HEK293 (cell line): Measurements from ENCODE around the gene CS.

Source experiments
- CTCF ChIA-PET: fragments of 350-600 bp; formaldehyde crosslinking; extraction: SDS; loops from one replicate; lab custom pipeline; 2021; ENCODE audit warnings: antibody characterized with exemption; lab: Yijun Ruan, JAX
- POLR2A ChIA-PET: fragments of 300-600 bp; formaldehyde crosslinking; extraction: SDS; loops from one replicate; lab custom pipeline; 2020; ENCODE audit warnings: antibody characterized with exemption, inconsistent platforms; lab: Yijun Ruan, JAX
- H3K27ac ChIP-seq: fragments of 200-500 bp; sonication (Bioruptor generic); 2 replicates; pipeline ENCODE4 v1.5.1; 2014; ENCODE audit warnings: low read depth, low read length, control low read depth, inconsistent platforms; ENCODE audit errors: extremely low read depth
- H3K36me3 ChIP-seq, 2 experiments: fragments of 200-500 bp in 1 of 2; sonication (Bioruptor generic) in 1 of 2; 1 replicate in 1 of 2; 2 replicates in 1 of 2; pipeline ENCODE4 v1.5.1; 2014 to 2017; ENCODE audit warnings: inconsistent platforms in 2 of 2, low read length in 2 of 2; ENCODE audit not compliant: control insufficient read depth in 2 of 2, insufficient read depth in 1 of 2
- H3K4me1 ChIP-seq: fragments of 200-500 bp; sonication (Bioruptor generic); 2 replicates; pipeline ENCODE4 v1.5.1; 2014; ENCODE audit warnings: mild to moderate bottlenecking, low read length, inconsistent platforms; ENCODE audit not compliant: control insufficient read depth, insufficient read depth
- H3K4me3 ChIP-seq: 2 replicates; pipeline ENCODE4 v1.5.1; 2011; ENCODE audit warnings: low read depth, mild to moderate bottlenecking, control low read depth, low read length, moderate library complexity
- H3K9me3 ChIP-seq: fragments of 200-500 bp; sonication (Bioruptor generic); 2 replicates; pipeline ENCODE4 v1.5.1; 2014; ENCODE audit warnings: low read depth, low read length, inconsistent platforms; ENCODE audit not compliant: control insufficient read depth, insufficient read depth
- GLI4 ChIP-seq: fragments of 450-650 bp; formaldehyde crosslinking; IDR thresholded peaks from 2 replicates; pipeline ENCODE4 v1.5.1; 2016; ENCODE audit warnings: missing biosample characterization, missing genetic modification characterization
- GLIS2 ChIP-seq: fragments of 450-650 bp; formaldehyde crosslinking; IDR thresholded peaks from 2 replicates; pipeline ENCODE4 v1.5.1; 2016; ENCODE audit warnings: missing biosample characterization, missing genetic modification characterization
- HOXA7 ChIP-seq: sonication (generic); formaldehyde crosslinking; IDR thresholded peaks from 2 replicates; pipeline ENCODE4 v1.8.1; 2022; ENCODE audit warnings: missing genetic modification reagents, borderline replicate concordance
- ZBTB44 ChIP-seq: fragments of 450-650 bp; IDR thresholded peaks from 2 replicates; pipeline ENCODE4 v1.5.1; 2018; ENCODE audit warnings: missing biosample characterization, mild to moderate bottlenecking, missing genetic modification characterization
- ZBTB7A ChIP-seq: fragments of 450-650 bp; formaldehyde crosslinking; IDR thresholded peaks from 2 replicates; pipeline ENCODE4 v1.5.1; 2016; ENCODE audit warnings: low read depth, missing biosample characterization, missing genetic modification characterization
- ZBTB8A ChIP-seq: fragments of 450-650 bp; formaldehyde crosslinking; IDR thresholded peaks from 2 replicates; pipeline ENCODE4 v1.5.1; 2016; ENCODE audit warnings: missing biosample characterization, missing genetic modification characterization
- ZNF121 ChIP-seq: fragments of 450-650 bp; formaldehyde crosslinking; IDR thresholded peaks from 2 replicates; pipeline ENCODE4 v1.5.1; 2016; ENCODE audit warnings: missing biosample characterization, missing genetic modification characterization
- ZNF133 ChIP-seq: fragments of 450-650 bp; formaldehyde crosslinking; IDR thresholded peaks from 2 replicates; pipeline ENCODE4 v1.5.1; 2016; ENCODE audit warnings: missing biosample characterization, missing genetic modification characterization
- ZNF138 ChIP-seq: fragments of 450-650 bp; formaldehyde crosslinking; IDR thresholded peaks from 2 replicates; pipeline ENCODE4 v1.5.1; 2016; ENCODE audit warnings: missing biosample characterization, missing genetic modification characterization, borderline replicate concordance
- ZNF140 ChIP-seq: fragments of 450-650 bp; formaldehyde crosslinking; IDR thresholded peaks from 2 replicates; pipeline ENCODE4 v1.5.1; 2016; ENCODE audit warnings: missing biosample characterization, missing genetic modification characterization
- ZNF146 ChIP-seq: fragments of 450-650 bp; formaldehyde crosslinking; IDR thresholded peaks from 2 replicates; pipeline ENCODE4 v1.5.1; 2016; ENCODE audit warnings: missing biosample characterization, missing genetic modification characterization
- ZNF19 ChIP-seq: fragments of 450-650 bp; formaldehyde crosslinking; IDR thresholded peaks from 2 replicates; pipeline ENCODE4; 2016; ENCODE audit warnings: missing biosample characterization, missing genetic modification characterization, low read depth
- ZNF2 ChIP-seq: fragments of 450-650 bp; formaldehyde crosslinking; IDR thresholded peaks from 2 replicates; pipeline ENCODE4 v1.5.1; 2016; ENCODE audit warnings: missing biosample characterization, missing genetic modification characterization
- ZNF214 ChIP-seq: fragments of 450-650 bp; formaldehyde crosslinking; IDR thresholded peaks from 2 replicates; pipeline ENCODE4 v1.5.1; 2017; ENCODE audit warnings: missing biosample characterization, mild to moderate bottlenecking, missing genetic modification characterization, borderline replicate concordance
- ZNF221 ChIP-seq: fragments of 450-650 bp; formaldehyde crosslinking; IDR thresholded peaks from 2 replicates; pipeline ENCODE4 v1.5.1; 2017; ENCODE audit warnings: missing biosample characterization, missing genetic modification characterization, borderline replicate concordance
- ZNF23 ChIP-seq: fragments of 450-650 bp; formaldehyde crosslinking; IDR thresholded peaks from 2 replicates; pipeline ENCODE4 v1.5.1; 2016; ENCODE audit warnings: missing biosample characterization, missing genetic modification characterization, borderline replicate concordance
- ZNF292 ChIP-seq: fragments of 450-650 bp; formaldehyde crosslinking; IDR thresholded peaks from 2 replicates; pipeline ENCODE4 v1.5.1; 2016; ENCODE audit warnings: low read depth, missing biosample characterization, missing genetic modification characterization, borderline replicate concordance
- ZNF394 ChIP-seq: fragments of 450-650 bp; formaldehyde crosslinking; IDR thresholded peaks from 2 replicates; pipeline ENCODE4 v1.5.1; 2016; ENCODE audit warnings: missing biosample characterization, missing genetic modification characterization, mild to moderate bottlenecking, moderate library complexity, borderline replicate concordance
- ZNF501 ChIP-seq: fragments of 450-650 bp; formaldehyde crosslinking; IDR thresholded peaks from 2 replicates; pipeline ENCODE4 v1.5.1; 2016; ENCODE audit warnings: missing biosample characterization, missing genetic modification characterization
- ZNF530 ChIP-seq: fragments of 450-650 bp; formaldehyde crosslinking; IDR thresholded peaks from 2 replicates; pipeline ENCODE4 v1.5.1; 2016; ENCODE audit warnings: low read depth, missing biosample characterization, missing genetic modification characterization
- ZNF558 ChIP-seq: fragments of 450-650 bp; formaldehyde crosslinking; IDR thresholded peaks from 2 replicates; pipeline ENCODE4 v1.5.1; 2016; ENCODE audit warnings: missing biosample characterization, missing genetic modification characterization
- ZNF621 ChIP-seq: fragments of 450-650 bp; formaldehyde crosslinking; IDR thresholded peaks from 2 replicates; pipeline ENCODE4 v1.5.1; 2017; ENCODE audit warnings: missing biosample characterization, missing genetic modification characterization
- ZNF623 ChIP-seq: fragments of 450-650 bp; formaldehyde crosslinking; IDR thresholded peaks from 2 replicates; pipeline ENCODE4 v1.5.1; 2016; ENCODE audit warnings: missing biosample characterization, missing genetic modification characterization
- ZNF624 ChIP-seq: fragments of 450-650 bp; formaldehyde crosslinking; IDR thresholded peaks from 2 replicates; pipeline ENCODE4 v1.5.1; 2017; ENCODE audit warnings: missing biosample characterization, missing genetic modification characterization
- ZNF660 ChIP-seq: fragments of 450-650 bp; IDR thresholded peaks from 2 replicates; pipeline ENCODE4 v1.5.1; 2018; ENCODE audit warnings: missing biosample characterization, mild to moderate bottlenecking, missing genetic modification characterization
- ZNF664 ChIP-seq: fragments of 450-650 bp; formaldehyde crosslinking; IDR thresholded peaks from 2 replicates; pipeline ENCODE4 v1.5.1; 2016; ENCODE audit warnings: missing biosample characterization, missing genetic modification characterization
- ZNF677 ChIP-seq: fragments of 450-650 bp; IDR thresholded peaks from 2 replicates; pipeline ENCODE4 v1.5.0; 2018; ENCODE audit warnings: missing biosample characterization, mild to moderate bottlenecking, missing genetic modification characterization, moderate library complexity
- ZNF785 ChIP-seq: fragments of 450-650 bp; formaldehyde crosslinking; IDR thresholded peaks from 2 replicates; pipeline ENCODE4 v1.5.1; 2016; ENCODE audit warnings: missing biosample characterization, missing genetic modification characterization
- ZSCAN16 ChIP-seq: fragments of 450-650 bp; formaldehyde crosslinking; IDR thresholded peaks from 2 replicates; pipeline ENCODE4 v1.5.1; 2016; ENCODE audit warnings: missing biosample characterization, missing genetic modification characterization

Gene CS

GRCh38 chr12:56321027-56321426 lies 20.9 kb upstream of the CS start:
- H3K27ac ChIP-seq, result no peak overlapping the region
- TF ChIP-seq ZNF292 (tag by site-specific recombination) (no peak), ZNF624 (tag by site-specific recombination) (no peak), ZNF664 (tag by site-specific recombination) (no peak), ZNF621 (tag by site-specific recombination) (no peak), ZNF394 (peak; percentile 35; the same call in 1 of the 2 replicates)
- H3K9me3 ChIP-seq, result no peaks in the 10 kb centered on the region
- ChIA-PET CTCF (interaction anchor here (0.9 to 1.0 kb wide), 2 partner anchors 99 to 142 kb away, joined by 3 to 4 read pairs; no protein-coding TSS in a partner anchor), POLR2A (interaction anchor here (1.2 kb wide), 1 partner anchor 12 kb away, joined by 3 read pairs; the partner anchor contains the start of gene PAN2)
- no peaks in the 10 kb centered on the region for H3K4me1 ChIP-seq
- no peak overlapping the region for H3K4me3 ChIP-seq
- peaks cover 18 to 70% of the 10 kb centered on the region in 2 experiments for H3K36me3 ChIP-seq

GRCh38 chr12:56317675-56318074 lies 17.5 kb upstream of the CS start:
- CTCF ChIA-PET, result interaction anchor here (0.5 to 2.8 kb wide), 3 partner anchors 147 to 580 kb away, joined by 3 to 22 read pairs (median 3); no protein-coding TSS in a partner anchor
- Histone ChIP-seq H3K27ac (no peak overlapping the region), H3K4me1 (no peaks in the 10 kb centered on the region; the same call in 1 of the 2 replicates), H3K9me3 (no peaks in the 10 kb centered on the region), H3K4me3 (no peak overlapping the region), H3K36me3 (peaks cover 16 to 52% of the 10 kb centered on the region in 2 experiments)
- no peak for TF ChIP-seq ZNF133
- TF ChIP-seq ZSCAN16 (tag by site-specific recombination), result peak; percentile 74; the same call in 1 of the 2 replicates
- POLR2A ChIA-PET, result no interaction called here

GRCh38 chr12:56315622-56316473 lies 15.7 kb upstream of the CS start, which contains the start of gene CNPY2:
Gene CNPY2 (minus strand): TSS chr12:56315988. CDS start chr12:56315217, 771 bp downstream.
- Histone ChIP-seq H3K36me3 (peaks cover 25 to 53% of the 10 kb centered on the region in 2 experiments), H3K27ac (peak within 1 kb of the TSS; percentile 76), H3K9me3 (no peaks in the 10 kb centered on the region), H3K4me3 (peak within 1 kb of the TSS; percentile 91), H3K4me1 (no peaks in the 10 kb centered on the region; the same call in 1 of the 2 replicates)
- ChIA-PET POLR2A (interaction anchor here (0.6 to 2.9 kb wide), 31 partner anchors 8 to 321 kb away, joined by 3 to 46 read pairs (median 4); partner anchors contain the start of genes ESYT1, GLS2, IL23A and PA2G4), CTCF (interaction anchor here (1.0 to 2.8 kb wide), 5 partner anchors 33 to 153 kb away, joined by 3 to 22 read pairs (median 5); partner anchors contain the start of genes SPRYD4 and STAT2)
- TF ChIP-seq ZNF530 (no peak), ZBTB7A (tag by site-specific recombination) (0 out of 2 replicates have a peak, but pooled peaks have one; percentile 16), ZNF501 (peak; percentile 84; the same call in 1 of the 2 replicates), ZNF19 (tag by site-specific recombination) (no peak), ZNF121 (tag by site-specific recombination) (no peak), ZBTB8A (tag by site-specific recombination) (peak; percentile 75), ZNF214 (tag by site-specific recombination) (no peak), ZNF660 (tag by site-specific recombination) (peak; percentile 52; the same call in 1 of the 2 replicates), GLI4 (tag by site-specific recombination) (peak; percentile 52), ZNF140 (tag by site-specific recombination) (no peak), ZNF138 (no peak), ZNF785 (tag by site-specific recombination) (no peak), ZNF23 (tag by site-specific recombination) (no peak), ZNF677 (tag by site-specific recombination) (no peak), HOXA7 (CRISPR knock-in tag) (no peak), ZNF2 (tag by site-specific recombination) (0 out of 2 replicates have a peak, but pooled peaks have one; percentile 18), ZNF221 (tag by site-specific recombination) (no peak), ZNF558 (tag by site-specific recombination) (no peak), ZBTB44 (no peak), ZNF623 (no peak), GLIS2 (tag by site-specific recombination) (peak; percentile 48), ZNF146 (tag by site-specific recombination) (0 out of 2 replicates have a peak, but pooled peaks have one; percentile 19), ZNF664 (tag by site-specific recombination) (peak; percentile 49; the same call in 1 of the 2 replicates)
